HAP-1 (cell line): ENCODE data around the gene INPP5A.

ENCODE experiments used
- DNase-seq, 2 experiments: peaks; one replicate each; pipeline ENCODE4 v3.0.0-alpha.2; 2016 to 2020; ENCODE audit warnings: low spot score in 2 of 2
- H3K27me3 ChIP-seq: fragments of 250-450 bp; sonication (Bioruptor Pico); 2 replicates; pipeline ENCODE4 v1.5.1; 2020; ENCODE audit warnings: low read depth, mild to moderate bottlenecking, moderate library complexity
- H3K36me3 ChIP-seq: fragments of 250-450 bp; sonication (Bioruptor Pico); replicated peaks from 2 replicates; pipeline ENCODE4 v1.5.1; 2020; ENCODE audit warnings: mild to moderate bottlenecking
- H3K4me1 ChIP-seq: fragments of 250-450 bp; sonication (Bioruptor Pico); 2 replicates; pipeline ENCODE4 v1.5.1; 2020; ENCODE audit warnings: mild to moderate bottlenecking
- H3K4me3 ChIP-seq: fragments of 250-450 bp; sonication (Bioruptor Pico); 2 replicates; pipeline ENCODE4 v1.5.1; 2020; ENCODE audit warnings: mild to moderate bottlenecking, moderate library complexity
- H3K9me3 ChIP-seq: fragments of 250-450 bp; sonication (Bioruptor Pico); 2 replicates; pipeline ENCODE4 v1.5.1; 2020; ENCODE audit warnings: mild to moderate bottlenecking, moderate library complexity
- in situ Hi-C: fragments of 300-500 bp; cut with MboI; formaldehyde crosslinking; loops from 3 replicates; pipeline ENCODE4 v1.14.3; 2020; ENCODE audit warnings: low sequenced_read_pairs, inconsistent platforms, mixed read lengths

Gene INPP5A

DNA sequence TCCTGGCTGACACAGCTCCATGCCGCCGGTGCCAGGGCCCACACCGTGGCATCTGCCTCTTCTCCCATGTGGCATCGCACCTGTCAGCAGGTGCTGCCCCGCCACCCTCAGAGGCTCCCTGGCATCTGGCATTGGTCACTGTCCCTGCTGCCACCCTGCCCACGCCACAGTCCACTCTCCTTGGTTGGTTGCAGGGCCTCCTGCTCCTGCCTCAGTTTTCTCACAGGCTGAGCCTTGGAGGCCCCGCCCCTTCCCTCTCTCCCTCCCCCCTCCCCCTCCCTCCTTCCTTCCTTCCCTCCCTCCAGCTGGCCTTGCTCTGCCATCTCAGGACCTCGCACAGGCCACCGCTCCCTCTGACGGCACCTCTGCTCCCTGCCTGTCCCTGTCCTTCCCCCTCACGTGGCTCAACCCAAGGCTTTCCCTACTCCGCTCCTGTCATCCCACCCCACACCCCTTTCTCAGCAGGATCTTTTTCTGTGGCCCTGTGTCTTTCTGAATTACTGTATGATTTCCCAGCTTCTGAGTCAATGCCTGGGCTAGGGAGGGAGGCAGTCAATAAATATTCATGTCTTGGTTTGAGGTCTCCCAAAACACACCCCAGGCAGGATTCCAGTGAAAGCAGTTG is 87.4 kb downstream of the INPP5A start:
- in situ Hi-C loops: loop anchor here (25.0 kb wide), 1 partner anchor 413 kb away; no protein-coding TSS in a partner anchor
- Histone ChIP-seq H3K4me1 (peaks cover 11% of the 10 kb centered on the region), H3K36me3 (no peaks in the 10 kb centered on the region), H3K4me3 (no peak overlapping the region), H3K9me3 (no peaks in the 10 kb centered on the region; the same call in none of the 2 replicates), H3K27me3 (no peaks in the 10 kb centered on the region)
- no peak for DNase-seq

GRCh38 chr10:132626019-132626760 is 88.6 kb downstream of the INPP5A start:
- in situ Hi-C loops: loop anchor here (25.0 kb wide), 1 partner anchor 414 kb away; no protein-coding TSS in a partner anchor
- DNase-seq: no peak
- no peaks in the 10 kb centered on the region for H3K27me3 ChIP-seq
- no peaks in the 10 kb centered on the region; the same call in 1 of the 2 replicates for H3K9me3 ChIP-seq
- no peaks in the 10 kb centered on the region for H3K36me3 ChIP-seq
- no peak overlapping the region for H3K4me3 ChIP-seq
- peaks cover 11% of the 10 kb centered on the region for H3K4me1 ChIP-seq

DNA sequence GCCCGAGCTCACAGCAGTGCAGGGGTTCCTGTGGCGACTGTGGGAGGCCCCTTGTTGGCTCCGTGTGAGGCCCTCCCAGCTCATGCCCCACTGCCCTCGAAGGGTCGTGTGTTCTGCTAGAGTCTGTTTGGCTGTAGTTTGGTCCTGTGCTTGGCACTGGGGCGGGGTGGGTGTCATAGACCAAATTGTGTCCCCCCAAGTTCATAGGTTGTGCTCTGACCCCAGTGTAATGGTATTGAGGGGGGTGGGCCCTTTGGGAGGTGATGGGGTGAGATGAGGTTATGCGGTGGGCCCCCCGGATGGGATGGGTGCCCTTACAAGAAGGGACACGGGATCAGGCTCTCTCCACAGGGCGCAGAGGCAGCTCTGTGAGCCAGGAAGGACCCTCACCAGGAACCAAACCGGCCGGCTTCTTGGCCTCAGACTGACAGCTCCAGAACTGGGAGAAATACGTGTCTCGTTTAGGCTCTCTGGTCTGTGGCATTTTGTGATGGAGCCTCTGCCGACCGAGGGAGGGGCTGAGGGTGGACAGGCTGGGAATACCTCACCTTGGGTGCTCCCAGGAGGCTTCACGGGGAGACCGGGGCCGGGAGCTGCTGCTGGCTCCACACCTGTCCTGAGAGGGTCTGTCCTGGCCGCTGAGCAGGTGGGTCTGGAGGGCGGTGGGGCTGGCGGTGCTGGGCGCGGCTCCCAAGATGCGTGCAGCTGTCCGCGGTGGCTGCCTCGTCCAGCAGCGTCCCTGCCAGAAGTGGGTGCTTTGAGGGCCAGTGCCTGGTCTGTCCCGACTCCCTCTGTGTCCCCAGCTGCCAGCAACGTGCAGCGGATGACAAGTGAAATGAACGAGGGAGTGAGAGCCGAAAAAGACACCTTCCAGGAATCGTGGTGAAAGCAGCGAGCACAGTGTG is 89.4 kb downstream of the INPP5A start:
- Histone ChIP-seq H3K4me3 (no peak overlapping the region), H3K27me3 (no peaks in the 10 kb centered on the region), H3K9me3 (no peaks in the 10 kb centered on the region), H3K36me3 (no peaks in the 10 kb centered on the region), H3K4me1 (peaks cover 11% of the 10 kb centered on the region)
- DNase-seq: no peak
- in situ Hi-C loops: loop anchor here (25.0 kb wide), 1 partner anchor 415 kb away; no protein-coding TSS in a partner anchor

DNA sequence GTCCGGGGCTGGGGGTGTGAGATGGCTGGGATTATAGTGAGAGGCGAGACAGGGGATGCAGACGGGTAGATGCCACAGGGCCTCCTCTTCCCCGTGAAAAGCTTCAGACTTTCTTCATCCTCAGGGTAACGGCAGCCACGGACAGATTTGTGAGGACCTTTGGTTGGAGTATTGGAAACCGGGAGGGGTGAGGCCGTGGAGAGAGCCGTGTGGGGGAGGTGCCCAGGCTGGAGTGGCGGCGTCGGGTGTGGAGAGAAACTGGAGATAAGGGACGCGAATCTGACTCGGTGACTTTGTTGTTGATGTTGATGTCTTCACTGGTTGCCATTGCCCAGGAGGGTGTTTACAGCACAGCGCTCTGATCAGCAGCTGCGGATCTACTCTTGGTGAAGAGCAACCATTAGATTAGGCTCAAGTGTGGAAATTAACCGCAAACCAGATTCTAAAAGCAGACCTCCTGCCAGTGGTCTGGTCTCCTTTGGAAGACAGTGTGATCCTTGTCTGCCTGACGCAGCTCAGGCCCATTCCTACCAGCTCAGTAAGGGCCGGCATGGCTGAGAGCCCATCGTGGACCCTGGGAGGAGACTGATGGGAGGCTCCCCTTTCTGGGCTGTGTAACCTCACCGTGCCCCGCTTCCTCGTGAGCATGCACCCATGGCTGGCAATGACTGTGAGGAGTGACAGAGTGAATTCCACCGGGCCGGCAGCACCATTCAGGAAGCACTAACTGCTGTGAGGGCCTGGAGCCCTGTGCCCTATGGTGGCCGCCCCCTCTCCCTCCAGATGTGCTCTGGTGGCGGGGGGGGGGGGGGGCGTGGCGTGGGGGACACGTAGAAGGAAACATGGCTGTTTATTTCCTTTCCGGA is 90.3 kb downstream of the INPP5A start:
- in situ Hi-C loops: loop anchor here (25.0 kb wide), 1 partner anchor 416 kb away; no protein-coding TSS in a partner anchor
- no peak for DNase-seq
- H3K36me3 ChIP-seq: no peaks in the 10 kb centered on the region
- peaks cover 11% of the 10 kb centered on the region for H3K4me1 ChIP-seq
- no peaks in the 10 kb centered on the region for H3K9me3 ChIP-seq
- no peaks in the 10 kb centered on the region for H3K27me3 ChIP-seq
- H3K4me3 ChIP-seq: no peak overlapping the region

- no peak for DNase-seq
- no peaks in the 10 kb centered on the region for H3K9me3 ChIP-seq
- H3K4me3 ChIP-seq: no peak overlapping the region
- H3K27me3 ChIP-seq: no peaks in the 10 kb centered on the region
- no peaks in the 10 kb centered on the region for H3K4me1 ChIP-seq
- H3K36me3 ChIP-seq: no peaks in the 10 kb centered on the region
- in situ Hi-C loops: loop anchor here (25.0 kb wide), 1 partner anchor 417 kb away; no protein-coding TSS in a partner anchor
These were observed 91.6 kb downstream of the INPP5A start for GRCh38 chr10:132628966-132629900.

GRCh38 chr10:132630156-132630555 is 92.6 kb downstream of the INPP5A start:
- no peaks in the 10 kb centered on the region for H3K27me3 ChIP-seq
- H3K36me3 ChIP-seq: no peaks in the 10 kb centered on the region
- H3K4me3 ChIP-seq: no peak overlapping the region
- no peaks in the 10 kb centered on the region for H3K9me3 ChIP-seq
- in situ Hi-C loops: loop anchor here (5.0 to 25.0 kb wide), 2 partner anchors 168 to 418 kb away; no protein-coding TSS in a partner anchor
- no peaks in the 10 kb centered on the region for H3K4me1 ChIP-seq
- no peak for DNase-seq

GRCh38 chr10:132630666-132631337 is 93.2 kb downstream of the INPP5A start:
- no peaks in the 10 kb centered on the region for H3K36me3 ChIP-seq
- no peaks in the 10 kb centered on the region for H3K9me3 ChIP-seq
- no peak for DNase-seq
- no peak overlapping the region for H3K4me3 ChIP-seq
- H3K4me1 ChIP-seq: no peaks in the 10 kb centered on the region
- no peaks in the 10 kb centered on the region for H3K27me3 ChIP-seq
- in situ Hi-C loops: loop anchor here (5.0 to 25.0 kb wide), 2 partner anchors 169 to 419 kb away; no protein-coding TSS in a partner anchor

DNA sequence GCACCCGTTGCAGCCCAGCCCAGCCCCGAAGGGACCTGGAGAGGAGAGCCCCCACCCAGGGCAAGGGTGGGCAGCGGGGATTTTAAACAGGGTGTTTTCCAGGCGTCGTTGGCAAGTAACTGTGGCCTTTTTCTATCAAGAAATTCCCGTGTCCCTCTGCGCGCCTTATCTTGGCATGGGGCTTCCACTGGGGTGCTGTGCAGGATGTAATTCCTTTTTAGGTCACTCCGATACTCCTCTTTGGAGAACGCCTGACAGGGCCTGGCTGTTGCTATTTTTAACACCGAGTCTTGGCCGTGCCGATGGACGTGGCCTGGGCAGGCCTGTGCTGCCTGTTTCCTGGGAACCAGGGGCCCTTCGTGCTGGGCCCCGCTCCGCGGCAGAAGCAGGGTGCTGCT is 93.8 kb downstream of the INPP5A start:
- DNase-seq: no peak
- in situ Hi-C loops: loop anchor here (5.0 to 25.0 kb wide), 2 partner anchors 169 to 419 kb away; no protein-coding TSS in a partner anchor
- no peaks in the 10 kb centered on the region for H3K27me3 ChIP-seq
- H3K36me3 ChIP-seq: no peaks in the 10 kb centered on the region
- no peaks in the 10 kb centered on the region for H3K9me3 ChIP-seq
- H3K4me1 ChIP-seq: no peaks in the 10 kb centered on the region
- no peak overlapping the region for H3K4me3 ChIP-seq

- Histone ChIP-seq H3K36me3 (no peaks in the 10 kb centered on the region), H3K9me3 (no peaks in the 10 kb centered on the region), H3K27me3 (no peaks in the 10 kb centered on the region), H3K4me3 (no peak overlapping the region), H3K4me1 (no peaks in the 10 kb centered on the region)
- no peak for DNase-seq
- in situ Hi-C loops: loop anchor here (5.0 to 25.0 kb wide), 2 partner anchors 170 to 420 kb away; no protein-coding TSS in a partner anchor
These were observed 94.5 kb downstream of the INPP5A start for GRCh38 chr10:132632091-132632561.

GRCh38 chr10:132632851-132633684 is 95.5 kb downstream of the INPP5A start:
- in situ Hi-C loops: loop anchor here (5.0 to 25.0 kb wide), 2 partner anchors 171 to 421 kb away; no protein-coding TSS in a partner anchor
- DNase-seq: no peak

More at GRCh38 chr10:132632851-132633684, 95.5 kb downstream of the INPP5A start:
- no peaks in the 10 kb centered on the region for H3K36me3 ChIP-seq
- no peaks in the 10 kb centered on the region for H3K27me3 ChIP-seq
- H3K9me3 ChIP-seq: no peaks in the 10 kb centered on the region
- H3K4me3 ChIP-seq: no peak overlapping the region
- no peaks in the 10 kb centered on the region for H3K4me1 ChIP-seq
